ENCODE measurements around the gene PPP3R2.
"Not testable (repeated sequence)": the region's sequence is repeated elsewhere in the genome, so short reads cannot be mapped to it uniquely, and the experiment has no call there.

Gene PPP3R2

GRCh38 chr9:101587332-101588043 lies 7.3 kb downstream of the PPP3R2 start:
- no peak for DNase-seq

GRCh38 chr9:101586651-101587050 lies 8.1 kb downstream of the PPP3R2 start:
- no peak for DNase-seq

GRCh38 chr9:101585740-101586139 lies 9.0 kb downstream of the PPP3R2 start:
- DNase-seq: no peak

- DNase-seq: no peak
These were observed 12.2 kb downstream of the PPP3R2 start for GRCh38 chr9:101582553-101582952.

- no peak for DNase-seq
These were observed 14.8 kb downstream of the PPP3R2 start for GRCh38 chr9:101579711-101580545.

GRCh38 chr9:101578378-101578777 lies 16.4 kb downstream of the PPP3R2 start:
- DNase-seq: no peak

- no peak for DNase-seq
These were observed 19.9 kb downstream of the PPP3R2 start for GRCh38 chr9:101574731-101575333.

- no peak for DNase-seq
These were observed 22.5 kb downstream of the PPP3R2 start for GRCh38 chr9:101572316-101572715.

- DNase-seq: no peak
These were observed 23.7 kb downstream of the PPP3R2 start for GRCh38 chr9:101571114-101571513.

GRCh38 chr9:101569741-101570501 lies 24.8 kb downstream of the PPP3R2 start:
- no peak for DNase-seq

GRCh38 chr9:101567725-101568350 lies 26.9 kb downstream of the PPP3R2 start:
- DNase-seq: no peak

- DNase-seq: no peak
These were observed 27.7 kb downstream of the PPP3R2 start for GRCh38 chr9:101566904-101567724.

GRCh38 chr9:101564252-101564651 lies 30.5 kb downstream of the PPP3R2 start:
- DNase-seq: no peak

GRCh38 chr9:101562966-101563365 lies 31.8 kb downstream of the PPP3R2 start:
- no peak for DNase-seq

GRCh38 chr9:101561740-101562139 lies 33.0 kb downstream of the PPP3R2 start:
- DNase-seq: no peak

GRCh38 chr9:101549472-101550098 lies 45.2 kb downstream of the PPP3R2 start:
- DNase-seq: not testable (repeated sequence)

GRCh38 chr9:101543098-101543735 lies 51.6 kb downstream of the PPP3R2 start:
- no peak for DNase-seq

All from DMS153 (cell line).